Fibroblast of skin of right quadriceps (primary cell): ENCODE measurements around the gene GRAP2.

Experiments
- DNase-seq: peaks from one replicate; pipeline ENCODE4 v3.0.0-alpha.2; 2013

Gene GRAP2

GRCh38 chr22:39995393-39996252 is 94.7 kb downstream of the GRAP2 start:
- DNase-seq, result no peak

GRCh38 chr22:39996732-39997131 is 95.8 kb downstream of the GRAP2 start:
- DNase-seq, result no peak

GRCh38 chr22:39997421-39997820 is 96.5 kb downstream of the GRAP2 start:
- no peak for DNase-seq

- no peak for DNase-seq
Observed at GRCh38 chr22:39997939-39998726, 97.2 kb downstream of the GRAP2 start.

- peak; percentile 41 for DNase-seq
Observed at GRCh38 chr22:39999144-39999757, 98.4 kb downstream of the GRAP2 start.

- DNase-seq, result no peak
Observed at GRCh38 chr22:40000171-40000570, 99.3 kb downstream of the GRAP2 start.

GRCh38 chr22:40001106-40001505 is 100.2 kb downstream of the GRAP2 start:
- no peak for DNase-seq

GRCh38 chr22:40001800-40002577 is 101.1 kb downstream of the GRAP2 start:
- no peak for DNase-seq

GRCh38 chr22:40002935-40003715 is 102.2 kb downstream of the GRAP2 start:
- DNase-seq, result no peak

GRCh38 chr22:40004836-40005235 is 104.0 kb downstream of the GRAP2 start:
- no peak for DNase-seq

GRCh38 chr22:40006641-40007040 is 105.8 kb downstream of the GRAP2 start:
- DNase-seq, result no peak

- no peak for DNase-seq
Observed at GRCh38 chr22:40007853-40008710, 107.2 kb downstream of the GRAP2 start.

GRCh38 chr22:40008726-40009291 is 107.9 kb downstream of the GRAP2 start:
- DNase-seq, result no peak

- no peak for DNase-seq
Observed at GRCh38 chr22:40009292-40009774, 108.4 kb downstream of the GRAP2 start.

GRCh38 chr22:40009951-40010671 is 109.2 kb downstream of the GRAP2 start:
- no peak for DNase-seq

- no peak for DNase-seq
Observed at GRCh38 chr22:40010746-40011145, 109.9 kb downstream of the GRAP2 start.

- no peak for DNase-seq
Observed at GRCh38 chr22:40014667-40015248, 113.9 kb downstream of the GRAP2 start.

- DNase-seq, result no peak
Observed at GRCh38 chr22:40015358-40015976, 114.6 kb downstream of the GRAP2 start.

- DNase-seq, result no peak
Observed at GRCh38 chr22:40018051-40018450, 117.2 kb downstream of the GRAP2 start.
